Gastrocnemius medialis (tissue), 4 donors: ENCODE measurements around the gene ADGRV1. TPM values are rescaled to one million over a fixed set of nuclear protein-coding genes. Genes with fewer than 3 reads are reported as not detected.

Experiments
- ATAC-seq, 2 donors: fragments of 150-250 bp; one replicate each; pipeline ENCODE4 v1.9.1; 2016
- DNase-seq, 2 donors: peaks; one replicate each; pipeline ENCODE4 v3.0.0-alpha.2; 2019
- H3K27ac ChIP-seq, 4 donors: fragments of 200-600 bp; sonication (generic); 1 replicate in 1 of 4; 2 replicates in 3 of 4; pipeline ENCODE4 v1.5.1; 2016 to 2018; ENCODE audit warnings: mild to moderate bottlenecking in 2 of 4, moderate library complexity in 1 of 4
- H3K27me3 ChIP-seq, 3 donors: fragments of 200-600 bp; sonication (generic) in 2 of 3; 1 replicate in 1 of 3; 2 replicates in 2 of 3; pipeline versions ENCODE4 v1.5.1 to v1.6.0; 2016 to 2019; ENCODE audit warnings: mild to moderate bottlenecking in 1 of 3, moderate library complexity in 1 of 3
- H3K36me3 ChIP-seq, 2 donors: fragments of 200-600 bp; sonication (generic) in 1 of 2; one replicate each; pipeline ENCODE4 v1.5.1; 2017 to 2018
- H3K4me1 ChIP-seq, 2 donors: fragments of 200-600 bp; sonication (generic) in 1 of 2; one replicate each; pipeline ENCODE4 v1.5.1; 2016 to 2017; ENCODE audit warnings: mild to moderate bottlenecking in 2 of 2
- H3K4me3 ChIP-seq, 4 donors: fragments of 200-600 bp; sonication (generic) in 3 of 4; 1 replicate in 1 of 4; 2 replicates in 3 of 4; pipeline ENCODE4 v1.5.1; 2016 to 2019; ENCODE audit warnings: mild to moderate bottlenecking in 2 of 4
- H3K9me3 ChIP-seq, 3 donors: fragments of 200-600 bp; sonication (generic) in 2 of 3; 1 replicate in 1 of 3; 2 replicates in 2 of 3; pipeline ENCODE4 v1.5.1; 2016 to 2019
- CTCF ChIP-seq, 5 experiments: fragments of 450-650 bp in 3 of 5; fragments of 200-600 bp in 2 of 5; sonication (generic) in 2 of 5; IDR thresholded peaks in 4 of 5; conservative IDR thresholded peaks in 1 of 5; 1 replicate in 4 of 5; 2 replicates in 1 of 5; pipeline ENCODE4 v1.5.1; 2016 to 2019; ENCODE audit warnings: antibody characterized with exemption in 5 of 5, mild to moderate bottlenecking in 3 of 5, moderate library complexity in 3 of 5
- POLR2A ChIP-seq, 2 donors: fragments of 450-650 bp; IDR thresholded peaks; one replicate each; pipeline ENCODE4 v1.6.1; 2017; ENCODE audit warnings: antibody characterized with exemption in 2 of 2, mild to moderate bottlenecking in 2 of 2, moderate library complexity in 2 of 2
- in situ Hi-C, 4 donors: fragments of 200-750 bp; cut with MboI; loops; one replicate each; pipeline versions ENCODE4 v1.15.0 to v1.8.0; 2017; ENCODE audit warnings: low sequenced_read_pairs in 4 of 4
- intact Hi-C: fragments of 100-400 bp; cut with DNase I; formaldehyde crosslinking; loops from one replicate; pipeline ENCODE4 v1.15.1; 2023; ENCODE audit warnings: low total_unique reads
- total RNA-seq, 4 donors: library from RNA; depleted of rRNA; stranded (reverse); fragments of >200 nt; gene quantifications; one replicate each; pipeline versions ENCODE4 v1.1.0 to v1.2.3, GENCODE V29; 2016

The ADGRV1 gene
- total RNA-seq, 4 donors from 2014 or later: 0.22 to 0.41 TPM; not detected in 2

GRCh38 chr5:91179018-91179417 lies 620.4 kb downstream of the ADGRV1 start:
- no peaks in the 10 kb centered on the region for H3K9me3 ChIP-seq
- intact Hi-C loops: no loop called here
- ATAC-seq (no peak), DNase-seq (no peak)
- H3K36me3 ChIP-seq: no peaks in the 10 kb centered on the region
- H3K27ac ChIP-seq: peak overlapping the region in 3 of 4 donors; percentile 14 to 43 (median 26)
- H3K4me3 ChIP-seq: no peak overlapping the region
- in situ Hi-C loops: no loop called here
- TF ChIP-seq POLR2A (IDR thresholded peaks at IDR 0.05): no peak
- no peak for TF ChIP-seq CTCF (IDR thresholded peaks at IDR 0.05 in 4 of 5, conservative IDR thresholded peaks at IDR 0.05 in 1 of 5)
- peaks cover 0 to 3% of the 10 kb centered on the region in 2 donors for H3K4me1 ChIP-seq
- H3K27me3 ChIP-seq: no peaks in the 10 kb centered on the region

- DNase-seq: no peak
- intact Hi-C loops (loop anchor here (5.0 kb wide), 1 partner anchor 63 kb away; no protein-coding TSS in a partner anchor), in situ Hi-C loops (no loop called here)
- Histone ChIP-seq H3K9me3 (no peaks in the 10 kb centered on the region), H3K36me3 (no peaks in the 10 kb centered on the region), H3K27ac (no peak overlapping the region), H3K27me3 (no peaks in the 10 kb centered on the region), H3K4me3 (no peak overlapping the region), H3K4me1 (peaks cover 0 to 3% of the 10 kb centered on the region in 2 donors)
- TF ChIP-seq CTCF (IDR thresholded peaks at IDR 0.05 in 4 of 5, conservative IDR thresholded peaks at IDR 0.05 in 1 of 5) (no peak), POLR2A (IDR thresholded peaks at IDR 0.05) (no peak)
- ATAC-seq: no peak
Measured at GRCh38 chr5:91180506-91180905, 621.9 kb downstream of the ADGRV1 start.

GRCh38 chr5:91182763-91183162 lies 624.2 kb downstream of the ADGRV1 start:
- no peaks in the 10 kb centered on the region for H3K36me3 ChIP-seq
- peak in 2 of 5 experiments; percentile 17 to 20 for TF ChIP-seq CTCF (IDR thresholded peaks at IDR 0.05 in 4 of 5, conservative IDR thresholded peaks at IDR 0.05 in 1 of 5)
- TF ChIP-seq POLR2A (IDR thresholded peaks at IDR 0.05): no peak
- H3K9me3 ChIP-seq: no peaks in the 10 kb centered on the region
- peaks cover 0 to 3% of the 10 kb centered on the region in 2 donors for H3K4me1 ChIP-seq
- intact Hi-C loops (loop anchor here (5.0 kb wide), 1 partner anchor 65 kb away; no protein-coding TSS in a partner anchor), in situ Hi-C loops (no loop called here)
- ATAC-seq (peak; percentile 53 to 68), DNase-seq (peak; percentile 6 to 56)
- no peaks in the 10 kb centered on the region for H3K27me3 ChIP-seq
- H3K4me3 ChIP-seq: no peak overlapping the region
- peak overlapping the region in 3 of 4 donors; percentile 2 to 33 (median 28) for H3K27ac ChIP-seq

GRCh38 chr5:91183743-91184142 lies 625.1 kb downstream of the ADGRV1 start:
- no peak overlapping the region for H3K4me3 ChIP-seq
- H3K27ac ChIP-seq: peak overlapping the region in 1 of 4 donors; percentile 33
- intact Hi-C loops: loop anchor here (5.0 kb wide), 1 partner anchor 66 kb away; no protein-coding TSS in a partner anchor
- no peaks in the 10 kb centered on the region for H3K27me3 ChIP-seq
- ATAC-seq: no peak
- H3K9me3 ChIP-seq: no peaks in the 10 kb centered on the region
- H3K36me3 ChIP-seq: no peaks in the 10 kb centered on the region
- in situ Hi-C loops: no loop called here
- H3K4me1 ChIP-seq: peaks cover 0 to 3% of the 10 kb centered on the region in 2 donors
- TF ChIP-seq POLR2A (IDR thresholded peaks at IDR 0.05): no peak
- TF ChIP-seq CTCF (IDR thresholded peaks at IDR 0.05 in 4 of 5, conservative IDR thresholded peaks at IDR 0.05 in 1 of 5): no peak
- no peak for DNase-seq

GRCh38 chr5:91186101-91186500 lies 627.5 kb downstream of the ADGRV1 start:
- intact Hi-C loops (no loop called here), in situ Hi-C loops (no loop called here)

More at GRCh38 chr5:91186101-91186500, 627.5 kb downstream of the ADGRV1 start:
- H3K9me3 ChIP-seq: no peaks in the 10 kb centered on the region
- H3K36me3 ChIP-seq: no peaks in the 10 kb centered on the region
- ATAC-seq (no peak), DNase-seq (no peak)
- H3K4me1 ChIP-seq: peaks cover 0 to 13% of the 10 kb centered on the region in 2 donors
- no peak for TF ChIP-seq POLR2A (IDR thresholded peaks at IDR 0.05)
- TF ChIP-seq CTCF (IDR thresholded peaks at IDR 0.05 in 4 of 5, conservative IDR thresholded peaks at IDR 0.05 in 1 of 5): no peak
- H3K27ac ChIP-seq: no peak overlapping the region
- H3K4me3 ChIP-seq: no peak overlapping the region
- H3K27me3 ChIP-seq: no peaks in the 10 kb centered on the region
